ENCODE results near the gene IL23A.
A peak's percentile ranks its signal among the peaks of the same experiment; 100 is the strongest.
"Not testable (repeated sequence)": the region's sequence is repeated elsewhere in the genome, so short reads cannot be mapped to it uniquely, and the experiment has no call there.

Gene IL23A

GRCh38 chr12:56334490-56334793 lies 4.2 kb upstream of the IL23A start:
- no peak for DNase-seq (ENCODE audit: low read depth)
- peak overlapping the region; percentile 72 for H3K4me3 ChIP-seq (ENCODE audit: control insufficient read depth, low read depth, low read length)
- TF ChIP-seq CTCF (IDR thresholded peaks at IDR 0.05; ENCODE audit: control insufficient read depth, insufficient read depth, low read depth, low read length, missing control alignments): no peak

GRCh38 chr12:56335527-56335926 lies 3.2 kb upstream of the IL23A start:
- not testable (repeated sequence) for H3K4me3 ChIP-seq (ENCODE audit: control insufficient read depth, low read depth, low read length); DNase-seq (ENCODE audit: low read depth)

- no peak overlapping the region for H3K4me3 ChIP-seq (ENCODE audit: control insufficient read depth, low read depth, low read length)
- DNase-seq (ENCODE audit: low read depth): no peak
- TF ChIP-seq CTCF (IDR thresholded peaks at IDR 0.05; ENCODE audit: control insufficient read depth, insufficient read depth, low read depth, low read length, missing control alignments): no peak
These were observed 2.1 kb upstream of the IL23A start for GRCh38 chr12:56336361-56337167.

GRCh38 chr12:56337753-56338251 lies 882 bp upstream of the IL23A start:
- no peak for DNase-seq (ENCODE audit: low read depth)
- no peak overlapping the region for H3K4me3 ChIP-seq (ENCODE audit: control insufficient read depth, low read depth, low read length)
- no peak for TF ChIP-seq CTCF (IDR thresholded peaks at IDR 0.05; ENCODE audit: control insufficient read depth, insufficient read depth, low read depth, low read length, missing control alignments)

- DNase-seq (ENCODE audit: low read depth): no peak
- H3K4me3 ChIP-seq (ENCODE audit: control insufficient read depth, low read depth, low read length): no peak overlapping the region
- no peak for TF ChIP-seq CTCF (IDR thresholded peaks at IDR 0.05; ENCODE audit: control insufficient read depth, insufficient read depth, low read depth, low read length, missing control alignments)
These were observed 406 bp downstream of the IL23A start for GRCh38 chr12:56339158-56339422.

GRCh38 chr12:56341616-56342015 lies 2.9 kb downstream of the IL23A start:
- no peak for DNase-seq (ENCODE audit: low read depth)
- no peak overlapping the region for H3K4me3 ChIP-seq (ENCODE audit: control insufficient read depth, low read depth, low read length)
- no peak for TF ChIP-seq CTCF (IDR thresholded peaks at IDR 0.05; ENCODE audit: control insufficient read depth, insufficient read depth, low read depth, low read length, missing control alignments)

GRCh38 chr12:56342290-56342689 lies 3.6 kb downstream of the IL23A start:
- not testable (repeated sequence) for H3K4me3 ChIP-seq (ENCODE audit: control insufficient read depth, low read depth, low read length); DNase-seq (ENCODE audit: low read depth)

GRCh38 chr12:56346675-56347074 lies 8.0 kb downstream of the IL23A start:
- no peak overlapping the region for H3K4me3 ChIP-seq (ENCODE audit: control insufficient read depth, low read depth, low read length)
- DNase-seq (ENCODE audit: low read depth): no peak
- TF ChIP-seq CTCF (IDR thresholded peaks at IDR 0.05; ENCODE audit: control insufficient read depth, insufficient read depth, low read depth, low read length, missing control alignments): peak; percentile 6

GRCh38 chr12:56347255-56347654 lies 8.6 kb downstream of the IL23A start:
- DNase-seq (ENCODE audit: low read depth); H3K4me3 ChIP-seq (ENCODE audit: control insufficient read depth, low read depth, low read length): not testable (repeated sequence)

Data from AG09309 (cell line).